HG02763 (cell line): ENCODE measurements around the gene GDI1.

ENCODE experiments used
- ATAC-seq: cut with Tn5 transposase; IDR thresholded peaks from one replicate; pipeline ENCODE4 v1.9.1; 2021; ENCODE audit warnings: mild to moderate bottlenecking, moderate library complexity; ENCODE audit not compliant: unreplicated experiment

GDI1 gene

DNA sequence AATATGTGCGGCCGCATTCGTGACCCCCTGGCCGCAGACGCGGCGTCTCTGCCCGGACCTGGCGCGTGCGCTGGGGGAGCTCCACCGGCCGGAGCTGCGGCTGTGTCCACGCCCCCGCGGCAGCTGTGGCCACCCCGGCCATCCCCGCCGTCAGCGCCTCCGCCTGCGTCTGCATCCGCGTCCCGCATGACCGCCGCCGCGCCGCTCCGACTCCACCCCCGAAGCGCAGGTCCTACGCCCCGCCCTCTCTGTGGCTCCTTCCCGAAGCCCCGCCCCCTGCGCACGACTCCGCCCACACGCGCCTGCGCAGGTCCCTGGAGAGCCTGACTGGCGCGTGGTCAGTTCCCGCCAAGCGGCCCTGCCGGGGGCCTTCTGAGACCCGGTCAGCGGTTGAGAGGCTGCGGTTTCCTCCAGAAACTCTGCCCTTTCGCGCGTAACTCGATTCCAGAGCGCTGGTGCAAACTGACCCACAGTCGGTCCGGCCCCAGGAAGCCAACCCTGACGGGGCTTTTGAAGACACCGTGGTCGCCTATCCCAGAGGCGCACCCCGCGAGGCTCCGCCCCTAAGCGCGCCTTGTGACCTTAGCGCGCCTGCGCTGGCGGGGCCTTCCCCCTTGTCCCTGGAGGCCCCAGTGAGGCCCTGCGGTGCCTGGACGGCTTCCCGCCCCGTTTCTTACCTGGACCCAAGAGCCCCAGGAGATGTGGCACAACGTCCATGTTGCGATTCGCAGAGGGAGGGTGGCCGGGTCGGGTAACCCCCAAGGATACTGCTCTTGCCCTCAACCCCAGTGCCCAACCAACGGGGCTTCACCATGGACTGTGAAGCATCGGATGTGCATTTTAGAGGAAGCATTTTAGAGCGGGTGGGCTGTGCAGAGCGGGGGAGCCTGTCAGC lies 42.0 kb downstream of the GDI1 start, which contains the start of gene LAGE3:
Gene LAGE3, minus strand, starts transcription at position 554 of the 895 bp plus-strand sequence. Its CDS starts 366 bp downstream, at position 188.
- ATAC-seq: peak; percentile 85

DNA sequence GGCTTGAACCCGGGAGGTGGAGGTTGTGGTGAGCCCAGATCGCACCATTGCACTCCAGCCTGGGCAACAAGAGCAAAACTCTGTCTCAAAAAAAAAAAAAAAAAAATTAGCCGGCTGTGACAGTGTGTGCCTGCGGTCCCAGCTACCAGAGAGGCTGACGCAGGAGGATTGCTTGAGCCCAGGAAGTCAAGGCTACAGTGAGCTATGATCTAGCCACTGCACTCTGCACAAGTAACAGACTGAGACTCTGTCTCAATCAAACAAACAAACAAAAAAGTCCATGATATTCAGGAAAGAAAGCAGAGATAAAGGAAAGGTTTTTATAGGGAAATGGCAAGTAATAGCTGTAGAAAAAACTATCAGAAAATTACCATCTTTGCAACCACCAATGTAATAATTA lies 44.2 kb downstream of the GDI1 start:
- ATAC-seq: no peak

DNA sequence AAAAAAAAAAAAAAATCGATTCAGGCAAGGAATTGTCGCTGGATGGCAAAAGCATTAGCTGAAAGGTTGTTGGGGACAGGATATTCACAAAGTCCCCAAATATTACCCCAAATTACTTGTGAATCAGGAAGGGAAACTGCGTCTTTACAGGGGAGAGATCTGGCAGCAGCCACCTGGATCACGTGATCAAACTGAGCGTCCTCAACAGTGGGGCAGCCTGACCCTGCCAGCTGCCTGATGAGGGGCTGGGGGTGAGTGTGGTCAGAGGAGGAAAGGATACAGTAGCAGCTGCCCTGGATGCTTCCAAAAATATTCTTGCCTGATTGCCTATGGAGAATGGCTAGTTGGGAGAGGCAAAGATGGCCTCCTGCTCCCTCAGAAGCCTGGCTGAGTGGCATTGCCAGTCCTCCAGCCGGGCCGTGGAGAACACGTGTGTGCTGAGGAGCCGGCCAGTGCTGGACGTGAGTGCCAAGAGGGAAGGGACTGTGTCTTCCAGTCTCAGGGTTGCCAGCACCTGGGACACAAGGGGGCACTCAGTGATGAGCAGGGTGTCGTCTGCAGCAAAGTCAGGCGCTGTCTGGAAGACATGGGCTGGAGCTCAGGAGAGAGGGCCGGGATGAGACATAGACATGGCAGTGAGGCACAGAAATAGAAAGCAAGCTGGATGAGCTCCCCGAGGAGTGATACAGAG lies 45.1 kb downstream of the GDI1 start:
- ATAC-seq: no peak

DNA sequence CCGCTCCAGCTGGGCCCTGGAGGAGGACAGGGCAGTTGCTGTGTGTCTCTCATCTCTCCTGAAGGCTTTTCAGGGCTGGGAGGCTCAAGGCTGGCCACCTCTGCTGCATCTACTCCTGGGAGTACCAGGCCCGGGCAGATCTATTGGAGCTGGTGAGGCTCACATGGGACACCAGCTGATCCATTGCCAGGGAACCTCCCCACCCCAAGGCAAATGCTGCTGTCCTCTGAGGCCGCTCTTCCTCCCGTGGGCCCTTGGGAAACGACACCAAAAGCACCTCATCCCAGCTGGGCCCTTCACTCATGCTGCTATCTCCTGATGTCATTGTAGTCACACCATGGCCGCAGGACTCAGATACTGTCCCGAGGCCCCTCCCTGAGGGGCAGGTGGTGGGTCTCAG lies 45.8 kb downstream of the GDI1 start:
- no peak for ATAC-seq

DNA sequence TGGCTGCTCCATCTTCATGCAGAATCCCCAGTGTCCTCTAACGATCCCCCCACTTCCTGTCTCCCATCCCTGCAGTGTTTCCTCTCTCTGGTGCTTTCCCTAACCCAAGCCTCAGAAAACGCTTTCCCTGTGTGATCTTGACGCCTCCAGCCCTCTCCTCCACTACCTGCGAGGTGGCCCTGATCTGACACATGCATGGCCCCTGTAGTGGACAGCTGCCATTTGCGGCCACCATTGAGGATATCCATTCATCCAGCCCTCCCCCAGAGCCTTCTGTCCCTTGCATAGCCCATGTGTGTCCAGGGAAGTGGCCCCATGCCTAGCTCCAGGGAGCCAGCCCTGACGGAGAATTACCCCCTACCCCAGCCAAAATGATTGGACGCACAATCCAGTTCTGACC lies 46.4 kb downstream of the GDI1 start:
- ATAC-seq: no peak

DNA sequence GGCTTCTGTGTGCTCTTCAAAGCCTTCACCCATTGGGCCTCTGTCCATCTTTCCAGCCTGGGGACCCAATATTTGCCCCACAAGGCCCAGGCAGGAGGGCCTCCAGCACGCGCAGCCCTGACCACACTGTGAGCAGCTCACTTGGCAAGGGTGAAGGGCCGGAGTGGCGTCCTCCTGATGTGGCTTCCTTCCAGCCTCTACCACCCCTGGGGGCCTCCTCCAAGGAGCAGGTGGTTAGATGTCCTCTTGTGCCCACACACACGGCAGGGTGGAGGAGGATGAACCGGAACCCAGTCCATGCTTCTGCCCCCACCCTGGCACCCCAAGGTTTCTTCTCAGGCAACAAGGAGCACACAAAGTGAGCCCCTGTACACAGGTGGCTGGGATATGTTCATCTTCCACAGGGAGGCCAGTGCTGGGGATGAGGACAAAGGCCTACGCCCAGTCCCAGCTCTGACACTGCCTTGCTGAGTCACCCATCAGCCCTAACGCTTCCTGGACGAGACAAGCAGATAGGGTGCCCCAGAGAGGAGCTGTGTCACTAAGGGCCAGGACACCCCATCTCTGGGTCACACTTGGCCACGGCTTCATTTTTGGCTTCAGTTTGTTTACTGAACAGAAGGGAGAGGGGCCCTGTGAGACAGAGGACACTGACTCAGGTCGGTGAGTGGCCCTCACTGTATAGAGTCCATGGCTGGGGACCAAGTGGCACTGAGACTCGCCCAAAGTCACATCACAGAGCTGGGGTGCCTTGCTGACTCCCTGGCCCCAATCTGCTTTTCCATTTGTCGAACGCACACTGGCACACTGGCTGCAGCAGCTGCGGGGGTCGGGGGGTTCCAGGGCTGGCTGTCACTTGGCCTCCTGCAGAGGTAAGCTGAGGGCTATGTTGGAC lies 47.5 kb downstream of the GDI1 start:
- ATAC-seq: no peak

DNA sequence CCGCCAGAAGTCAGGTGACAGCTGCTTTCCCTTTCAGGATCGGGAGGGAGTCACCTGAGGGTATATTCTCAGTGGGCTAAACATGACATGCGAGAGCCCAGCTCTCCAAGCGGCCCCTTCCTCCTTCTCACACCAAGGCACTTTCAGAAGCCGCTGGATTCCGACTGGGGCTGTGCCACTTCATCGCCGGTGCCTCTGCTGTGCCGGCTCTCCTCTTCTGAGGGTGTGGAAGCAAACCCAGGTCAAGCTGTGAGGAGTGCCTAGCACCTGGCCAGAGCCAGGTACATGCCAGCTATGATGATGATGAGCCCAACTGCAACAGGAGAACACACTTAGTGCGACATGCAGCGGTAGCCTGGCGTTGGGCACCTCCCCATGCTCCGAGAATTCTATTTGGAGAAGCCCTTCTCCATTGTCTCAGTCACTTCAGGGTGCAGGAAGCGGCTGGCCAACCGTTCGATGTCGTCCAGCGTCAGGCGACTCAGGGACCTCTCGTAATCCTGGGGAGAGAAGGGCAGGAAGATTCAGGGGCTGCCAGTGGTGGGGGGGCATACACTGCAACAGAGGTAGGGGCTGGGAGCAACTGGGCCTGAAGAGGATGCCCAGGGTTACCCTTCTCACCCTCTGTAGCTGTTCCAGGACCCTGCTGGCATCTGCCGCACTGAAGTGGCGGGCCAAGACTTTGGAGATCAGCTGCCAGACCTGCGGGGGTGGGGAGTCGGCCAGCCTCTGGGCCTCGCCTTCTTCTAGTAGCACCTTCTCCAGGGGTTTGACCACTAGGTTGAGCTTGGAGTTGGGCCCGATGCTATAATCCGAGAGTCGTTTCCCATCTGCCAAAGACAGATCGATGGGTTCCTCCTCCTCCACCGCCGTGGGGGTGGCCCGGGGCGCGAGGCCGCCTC lies 48.4 kb downstream of the GDI1 start:
- no peak for ATAC-seq

DNA sequence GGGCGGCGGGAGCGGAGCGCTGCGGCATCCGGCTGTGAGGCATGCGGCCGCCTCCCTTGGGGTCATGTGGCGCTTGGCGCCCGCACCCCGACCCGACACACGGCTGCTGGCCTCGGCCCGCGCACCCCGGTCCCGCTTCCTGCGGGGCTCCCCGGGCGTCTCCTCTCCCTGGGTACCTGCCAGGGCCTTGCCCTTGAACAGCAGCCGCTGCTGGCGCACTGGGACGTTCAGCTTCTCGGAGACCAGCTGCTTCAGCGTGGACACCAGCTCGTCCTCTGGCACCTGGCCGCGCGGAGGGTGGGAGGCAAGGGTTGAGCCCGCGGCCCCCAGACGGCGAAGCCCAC lies 49.1 kb downstream of the GDI1 start:
- no peak for ATAC-seq

DNA sequence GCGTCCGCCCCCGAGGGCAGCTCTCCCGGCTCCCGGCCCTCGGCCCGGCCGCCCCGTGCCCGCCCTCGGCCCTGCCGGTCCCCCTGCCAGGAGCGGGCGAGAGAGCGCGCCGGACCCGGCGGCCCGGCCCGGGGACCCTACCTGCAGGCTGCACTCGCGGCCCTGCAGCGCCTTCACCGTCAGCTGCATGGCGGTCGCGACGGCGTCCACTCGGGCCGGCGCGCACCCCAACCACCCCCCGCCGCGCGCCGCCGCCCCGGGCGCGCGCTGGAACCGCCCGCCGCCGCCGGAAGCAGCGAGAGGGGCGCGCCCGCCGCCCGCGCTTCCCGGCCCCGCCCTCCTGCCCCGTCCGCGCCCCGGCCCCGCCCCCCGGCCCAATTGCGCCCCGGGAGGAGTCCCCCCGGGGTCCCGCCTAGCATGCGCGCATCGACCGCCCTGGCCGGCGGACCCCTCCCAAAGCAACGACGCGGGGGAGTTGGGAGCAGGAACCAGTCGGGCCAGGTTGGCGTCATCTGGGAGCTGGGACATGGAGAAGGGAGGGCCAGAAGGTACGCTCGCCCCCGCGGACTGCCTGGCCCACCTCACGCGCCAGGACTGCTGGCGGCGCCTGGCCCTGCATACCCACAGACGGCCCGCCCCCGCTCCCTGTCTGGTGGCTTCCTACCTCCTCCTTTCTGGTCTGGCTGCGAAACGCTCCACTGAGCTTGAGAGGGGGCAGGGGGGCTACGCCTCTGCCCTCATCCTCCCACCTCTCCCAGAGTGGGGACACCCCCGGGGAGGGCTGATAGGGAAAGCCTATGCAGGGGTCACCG lies 49.6 kb downstream of the GDI1 start, which contains the start of gene UBL4A:
Gene UBL4A, minus strand, starts transcription at position 220 of the 812 bp plus-strand sequence. Its CDS starts 31 bp downstream, at position 189.
- no peak for ATAC-seq

DNA sequence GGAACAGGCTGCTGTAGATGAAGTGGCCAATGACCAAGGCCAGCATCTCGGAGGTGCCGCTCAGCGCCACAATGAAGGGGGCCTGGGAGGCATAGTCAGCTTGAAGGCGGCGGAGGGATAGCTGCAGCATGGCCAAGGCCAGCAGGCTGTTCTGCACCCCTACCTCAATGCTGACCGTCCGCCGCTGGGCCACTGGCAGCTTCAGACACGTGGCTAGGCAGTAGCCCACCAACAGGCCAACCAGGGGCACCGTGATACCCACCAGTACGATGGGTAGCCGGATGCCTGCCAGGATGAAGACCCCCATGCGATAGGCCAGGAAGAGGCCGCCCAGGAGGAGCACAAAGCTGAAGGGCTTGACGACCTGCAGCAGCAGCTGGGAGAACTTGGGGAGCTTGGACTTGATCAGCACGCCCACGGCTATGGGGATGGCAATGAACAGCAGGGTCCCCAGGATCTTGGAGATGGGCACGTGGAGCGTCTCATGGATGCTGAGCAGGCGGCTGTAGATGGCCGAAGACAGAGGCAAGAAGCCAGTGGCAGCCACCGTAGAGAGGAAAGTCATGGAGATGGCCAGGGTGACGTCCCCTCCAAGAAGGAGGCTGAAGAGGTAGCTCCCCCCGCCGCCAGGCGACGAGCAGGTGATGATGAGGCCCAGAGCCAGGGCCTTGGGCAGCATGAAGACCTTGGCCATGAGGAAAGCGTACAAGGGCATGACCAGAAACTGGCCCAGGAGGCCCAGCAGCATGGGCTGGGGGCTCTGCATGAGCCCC lies 50.8 kb downstream of the GDI1 start:
- ATAC-seq: no peak

DNA sequence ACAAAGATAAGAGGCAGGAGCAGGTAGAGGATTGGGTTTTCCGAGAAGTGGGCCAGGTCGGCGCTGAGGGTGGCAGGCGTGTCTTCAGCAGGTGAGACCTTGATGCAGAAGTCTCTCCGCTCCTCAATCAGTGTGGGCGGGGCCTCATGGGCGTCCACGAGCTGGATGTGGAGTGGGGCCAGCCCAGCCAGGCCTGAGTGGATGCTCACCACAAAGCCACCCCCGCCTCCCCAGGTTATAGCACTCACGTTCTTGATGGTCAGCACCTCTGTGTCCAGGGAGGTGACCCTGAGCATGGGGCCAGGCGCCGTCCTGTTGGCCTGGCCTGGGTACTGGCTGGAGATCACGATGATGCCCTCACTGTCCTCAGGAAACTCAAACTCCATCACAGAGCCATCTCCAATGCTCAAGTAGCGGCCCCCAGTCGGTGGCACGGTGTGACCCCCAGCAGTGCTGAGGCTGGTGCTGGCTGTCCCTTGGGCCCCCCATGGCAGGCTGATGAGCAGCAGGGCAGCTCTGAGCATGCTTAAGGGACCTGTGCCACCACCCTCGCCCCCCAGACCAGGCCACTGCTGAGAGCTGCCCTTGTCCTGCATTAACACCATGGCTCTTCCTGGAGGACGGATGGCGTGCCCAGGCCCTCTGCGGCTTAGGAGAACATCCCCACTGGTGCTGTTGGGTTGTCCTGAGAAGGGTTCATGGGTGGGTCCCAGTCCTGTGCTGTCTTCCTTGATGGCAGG lies 51.6 kb downstream of the GDI1 start:
- no peak for ATAC-seq

DNA sequence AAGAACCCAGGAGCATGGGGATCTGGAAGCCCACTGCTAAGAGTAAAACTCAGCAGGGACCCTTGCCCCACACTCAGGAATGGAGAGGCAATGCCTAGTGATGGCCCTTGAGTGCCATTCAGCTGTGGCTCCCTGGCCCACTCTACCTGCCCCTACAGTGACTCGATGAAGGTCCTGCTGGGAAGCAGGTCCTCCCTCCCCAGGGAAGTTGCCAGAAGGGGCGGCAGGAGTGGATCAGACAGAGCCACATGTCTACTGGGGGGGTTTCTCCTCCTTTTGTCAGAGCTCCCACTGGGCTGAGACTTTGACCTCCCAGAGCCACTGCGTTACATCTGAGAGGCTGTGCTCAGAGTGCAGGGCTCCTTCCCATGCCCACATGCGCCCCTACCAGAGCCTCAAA lies 52.2 kb downstream of the GDI1 start:
- ATAC-seq: no peak

DNA sequence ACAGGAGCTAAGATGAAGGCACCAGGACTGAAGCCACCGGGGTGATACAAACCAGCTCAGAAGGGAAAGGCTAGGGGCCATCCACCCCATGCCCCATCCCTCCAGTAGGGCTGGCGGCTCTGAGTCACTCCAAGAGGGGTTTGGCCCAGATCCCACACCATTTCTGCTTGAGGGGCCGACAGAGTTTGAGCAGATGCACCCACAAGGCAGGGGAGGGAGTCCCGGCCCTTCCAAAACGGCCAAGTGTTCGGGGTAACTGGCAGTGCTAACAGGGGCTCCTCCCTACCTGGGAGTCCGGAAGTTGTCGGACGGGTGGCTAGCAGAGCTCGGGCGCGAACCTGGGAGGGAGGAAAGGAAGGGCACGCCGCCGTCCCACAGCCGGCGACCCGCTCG lies 53.1 kb downstream of the GDI1 start:
- ATAC-seq: peak; percentile 18

DNA sequence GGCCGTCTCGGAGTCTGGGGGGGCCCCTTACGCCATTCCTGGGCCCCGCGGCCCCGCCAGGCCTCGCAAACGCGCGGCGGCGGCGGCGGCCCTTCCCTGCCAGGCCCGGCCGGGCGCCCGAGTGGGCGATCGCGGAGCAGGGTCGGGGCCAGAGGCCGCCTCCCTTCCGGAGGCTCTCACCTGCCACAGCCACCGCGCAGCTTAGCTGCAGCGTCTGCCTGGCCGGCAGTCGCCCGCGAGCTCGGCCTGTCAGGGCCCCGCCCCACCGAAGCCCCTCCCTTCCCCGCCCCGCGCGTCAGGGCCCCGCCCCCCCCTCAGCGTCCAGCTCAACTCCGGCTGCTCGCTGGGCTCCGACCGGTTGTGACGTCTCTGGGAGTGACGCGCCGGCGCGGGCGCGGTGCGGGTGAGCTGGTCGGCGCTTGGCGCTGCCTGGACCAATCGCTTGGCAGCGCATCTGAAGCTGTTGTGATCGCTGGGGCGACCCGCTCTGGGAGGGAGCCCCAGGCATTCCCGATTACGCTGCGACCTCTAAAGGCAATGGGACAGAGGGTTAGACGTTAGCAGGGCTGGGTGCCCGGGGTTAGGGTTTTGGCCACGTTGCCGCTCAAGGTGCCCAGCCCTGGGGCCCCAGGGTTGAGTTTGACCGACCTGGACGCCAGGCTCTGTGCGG lies 53.6 kb downstream of the GDI1 start, which contains the start of gene SLC10A3:
Gene SLC10A3, minus strand, starts transcription at position 216 of the 670 bp plus-strand sequence. CDS start 1,689 bp downstream, outside the sequence.
- ATAC-seq: peak; percentile 72
